ENCODE data around the gene SMC5. TPM values are rescaled to one million over a fixed set of nuclear protein-coding genes. Genes with fewer than 3 reads are reported as not detected.

The SMC5 gene
- total RNA-seq, 4 donors from 2014 or later = 17.2 to 27.4 (median 17.8) TPM

GRCh38 chr9:70402213-70402612 is 143.4 kb downstream of the SMC5 start:
- H3K9me3 ChIP-seq = no peaks in the 10 kb centered on the region
- TF ChIP-seq POLR2AphosphoS5 (IDR thresholded peaks at IDR 0.05) (peak in 1 of 2 donors; percentile 20), EP300 (IDR thresholded peaks at IDR 0.05) (no peak)
- no peaks in the 10 kb centered on the region for H3K27me3 ChIP-seq
- peaks cover 99 to 100% (median 100%) of the 10 kb centered on the region in 4 donors for H3K4me1 ChIP-seq
- DNase-seq (ENCODE audit: extremely low spot score) = no peak
- intact Hi-C loops (cut with DNase I) = loop anchor here (5.0 to 10.0 kb wide), 2 partner anchors 45 to 237 kb away; no protein-coding TSS in a partner anchor
- WGBS = 8% methylated on average over 1 of the region's 1 CpG
- peak overlapping the region in 2 of 4 donors; percentile 3 to 40 for H3K4me3 ChIP-seq
- peaks cover 0 to under 1% (median 0%) of the 10 kb centered on the region in 4 donors for H3K36me3 ChIP-seq
- H3K27ac ChIP-seq (replicated peaks in 1 of 4) = peak overlapping the region in 2 of 4 donors; percentile 77 to 81

- Histone ChIP-seq H3K9me3 (no peaks in the 10 kb centered on the region), H3K27me3 (no peaks in the 10 kb centered on the region), H3K36me3 (peaks cover 0 to 9% (median 7%) of the 10 kb centered on the region in 4 donors), H3K4me1 (peaks cover 99 to 100% (median 100%) of the 10 kb centered on the region in 4 donors), H3K4me3 (peak overlapping the region in 3 of 4 donors; percentile 4 to 40 (median 26)), H3K27ac (replicated peaks in 1 of 4) (peak overlapping the region; percentile 62 to 81 (median 73))
- no peak for TF ChIP-seq POLR2AphosphoS5 (IDR thresholded peaks at IDR 0.05)
- TF ChIP-seq CTCF (IDR thresholded peaks at IDR 0.05) = no peak
- no peak for TF ChIP-seq EP300 (IDR thresholded peaks at IDR 0.05)
- no peak for TF ChIP-seq POLR2A (IDR thresholded peaks at IDR 0.05; ENCODE audit: low read depth)
- no peak for DNase-seq (ENCODE audit: extremely low spot score)
- intact Hi-C loops (cut with DNase I) = loop anchor here (5.0 to 10.0 kb wide), 2 partner anchors 46 to 238 kb away; no protein-coding TSS in a partner anchor
- WGBS = 67% methylated on average over 2 of the region's 2 CpGs
These were observed 144.4 kb downstream of the SMC5 start for GRCh38 chr9:70403166-70403565.

- no peak for DNase-seq (ENCODE audit: extremely low spot score)
- no peak for TF ChIP-seq POLR2A (IDR thresholded peaks at IDR 0.05; ENCODE audit: low read depth)
- TF ChIP-seq CTCF (IDR thresholded peaks at IDR 0.05) = no peak
- TF ChIP-seq POLR2AphosphoS5 (IDR thresholded peaks at IDR 0.05) = no peak
- TF ChIP-seq EP300 (IDR thresholded peaks at IDR 0.05) = no peak
- Histone ChIP-seq H3K9me3 (no peaks in the 10 kb centered on the region), H3K27ac (replicated peaks in 1 of 4) (peak overlapping the region; percentile 62 to 81 (median 73)), H3K27me3 (no peaks in the 10 kb centered on the region), H3K36me3 (peaks cover 0 to 11% (median 9%) of the 10 kb centered on the region in 4 donors), H3K4me1 (peaks cover 99 to 100% (median 100%) of the 10 kb centered on the region in 4 donors), H3K4me3 (peak overlapping the region in 3 of 4 donors; percentile 4 to 40 (median 26))
- intact Hi-C loops (cut with DNase I) = loop anchor here (5.0 to 10.0 kb wide), 2 partner anchors 46 to 239 kb away; no protein-coding TSS in a partner anchor
- WGBS = 41% methylated on average over 4 of the region's 4 CpGs
These were observed 144.8 kb downstream of the SMC5 start for GRCh38 chr9:70403618-70404025.

- Histone ChIP-seq H3K27me3 (no peaks in the 10 kb centered on the region), H3K9me3 (no peaks in the 10 kb centered on the region), H3K4me1 (peaks cover 96 to 98% (median 97%) of the 10 kb centered on the region in 4 donors), H3K4me3 (peak overlapping the region in 3 of 4 donors; percentile 4 to 40 (median 26)), H3K27ac (replicated peaks in 1 of 4) (peak overlapping the region; percentile 62 to 81 (median 73)), H3K36me3 (peaks cover 0 to 11% (median 9%) of the 10 kb centered on the region in 4 donors)
- no peak for TF ChIP-seq EP300 (IDR thresholded peaks at IDR 0.05)
- no peak for TF ChIP-seq CTCF (IDR thresholded peaks at IDR 0.05)
- TF ChIP-seq POLR2A (IDR thresholded peaks at IDR 0.05; ENCODE audit: low read depth) = no peak
- TF ChIP-seq POLR2AphosphoS5 (IDR thresholded peaks at IDR 0.05) = no peak
- WGBS = 70% methylated on average over 2 of the region's 2 CpGs
- DNase-seq (ENCODE audit: extremely low spot score) = no peak
- intact Hi-C loops (cut with DNase I) = loop anchor here (5.0 to 10.0 kb wide), 2 partner anchors 47 to 239 kb away; no protein-coding TSS in a partner anchor
These were observed 145.5 kb downstream of the SMC5 start for GRCh38 chr9:70404261-70404660.

Small RNA genes within 50 kb of the gene (small RNA-seq; reads per million reads assigned to genes)
- 0 reads per million in 3 donors for gene RF00019

Other genes starting within 250 kb of the SMC5 start
- gene MAMDC2, start 215.1 kb upstream of the SMC5 start, total RNA-seq = 100 to 1,000 TPM; 115 to 147 (median 126) TPM
- 100 to 1,000 TPM; 143 to 209 (median 184) TPM for gene KLF9, start 155.7 kb downstream of the SMC5 start, total RNA-seq

Data from esophagus muscularis mucosa (tissue), 4 donors.